K562 (cell line): ENCODE measurements around the gene COL25A1. TPM values are rescaled to one million over a fixed set of nuclear protein-coding genes. Genes with fewer than 3 reads are reported as not detected.
A peak's percentile ranks its signal among the peaks of the same experiment; 100 is the strongest.

Experiments
- ATAC-seq: fragments of 200-7000 bp; cut with Tn5 transposase; 3 replicates; pipeline ENCODE4 v1.9.1; 2020; ENCODE audit warnings: moderate library complexity
- BruUV-seq: library from RNA; stranded (reverse); fragments of 400-500 nt; replicated peaks from 2 replicates; lab custom pipeline; 2021; lab: Mats Ljungman, UMichigan
- CTCF ChIA-PET: fragments of 300-600 bp; formaldehyde crosslinking; extraction: SDS; loops from one replicate; lab custom pipeline; 2021; ENCODE audit warnings: low intra/inter-chr PET ratio; lab: Yijun Ruan, JAX
- POLR2A ChIA-PET: fragments of 300-600, 350-650 bp; sonication (Branson Sonifier 250); formaldehyde crosslinking; extraction: SDS; loops from one replicate; lab custom pipeline; 2021; ENCODE audit warnings: antibody characterized with exemption, inconsistent platforms; lab: Yijun Ruan, JAX
- DNase-seq, 4 experiments: peaks; one replicate each; pipeline versions ENCODE4 v3.0.0 to v3.0.0-alpha.2; 2011 to 2018; ENCODE audit warnings: low spot score in 3 of 4, mixed read lengths in 3 of 4; ENCODE audit errors: extremely low read depth in 1 of 4
- FAIRE-seq: peaks from 2 replicates; lab custom pipeline; 2011; peaks lifted over from hg19 to GRCh38; lab: Jason Lieb, UNC
- H2AFZ ChIP-seq: 2 replicates; pipeline ENCODE4 v1.6.0; 2011; ENCODE audit warnings: low read depth, low read length, control low read depth, inconsistent platforms
- H3K27ac ChIP-seq: fragments of 200-600 bp; 3 replicates; pipeline ENCODE4 v1.8.0; 2011; ENCODE audit warnings: low read depth, mild to moderate bottlenecking, control low read depth, inconsistent platforms, low read length, moderate library complexity, mixed read lengths; ENCODE audit errors: extremely low read depth
- H3K27me3 ChIP-seq, 2 experiments: fragments of 300-600 bp in 1 of 2; 2 replicates in 1 of 2; 3 replicates in 1 of 2; pipeline versions ENCODE4 v1.6.0 to v1.8.0; 2011; ENCODE audit warnings: inconsistent platforms in 2 of 2, low read length in 2 of 2, mild to moderate bottlenecking in 1 of 2, mixed read lengths in 1 of 2, moderate library complexity in 1 of 2; ENCODE audit not compliant: control insufficient read depth in 2 of 2, insufficient read depth in 2 of 2
- H3K36me3 ChIP-seq: fragments of 300-600 bp; 3 replicates; pipeline ENCODE4 v1.8.0; 2011; ENCODE audit warnings: mild to moderate bottlenecking, low read length, inconsistent platforms; ENCODE audit not compliant: control insufficient read depth, insufficient read depth
- H3K4me1 ChIP-seq, 2 experiments: fragments of 200-600 bp in 1 of 2; replicated peaks in 1 of 2; 2 replicates in 1 of 2; 3 replicates in 1 of 2; pipeline versions ENCODE4 v1.5.1 to v1.8.0; 2011; ENCODE audit warnings: inconsistent platforms in 2 of 2, low read length in 2 of 2, mild to moderate bottlenecking in 1 of 2, mixed read lengths in 1 of 2, moderate library complexity in 1 of 2; ENCODE audit not compliant: control insufficient read depth in 2 of 2, insufficient read depth in 2 of 2
- H3K4me2 ChIP-seq: 2 replicates; pipeline ENCODE4 v1.6.1; 2011; ENCODE audit warnings: low read length, control low read depth, inconsistent platforms, mixed read lengths; ENCODE audit not compliant: insufficient read depth
- H3K4me3 ChIP-seq: fragments of 200-600 bp; sonication (generic), shearing (Covaris generic); 2 replicates; pipeline ENCODE4 v1.5.1; 2016; ENCODE audit warnings: control low read depth, inconsistent platforms
- H3K79me2 ChIP-seq: fragments of 200-600 bp; 3 replicates; pipeline ENCODE4 v1.8.0; 2011; ENCODE audit warnings: low read length, inconsistent platforms; ENCODE audit not compliant: control insufficient read depth, insufficient read depth
- H3K9ac ChIP-seq, 2 experiments: 2 replicates each; pipeline versions ENCODE4 v1.6.0 to v1.6.1; 2011; ENCODE audit warnings: low read depth in 2 of 2, low read length in 2 of 2, control low read depth in 1 of 2, inconsistent platforms in 1 of 2, mild to moderate bottlenecking in 1 of 2, mixed read lengths in 1 of 2; ENCODE audit not compliant: insufficient read depth in 1 of 2
- H3K9me1 ChIP-seq: one replicate; pipeline ENCODE4 v1.6.0; 2011; ENCODE audit warnings: inconsistent platforms, mild to moderate bottlenecking, low read length, moderate library complexity; ENCODE audit not compliant: control insufficient read depth, insufficient read depth
- H3K9me3 ChIP-seq: replicated peaks from 2 replicates; pipeline ENCODE4 v1.5.1; 2011; ENCODE audit warnings: low read depth, low read length, inconsistent platforms; ENCODE audit not compliant: control insufficient read depth, insufficient read depth
- H4K20me1 ChIP-seq: replicated peaks from 2 replicates; pipeline ENCODE4 v1.6.1; 2011; ENCODE audit warnings: low read length, inconsistent platforms, mixed read lengths; ENCODE audit not compliant: control insufficient read depth, insufficient read depth
- ADNP ChIP-seq: fragments of 200-800 bp; sonication (Bioruptor generic); IDR thresholded peaks from 2 replicates; pipeline ENCODE4 v1.6.1; 2016; ENCODE audit warnings: missing genetic modification characterization, missing compliant biosample characterization
- ARID1B ChIP-seq: fragments of 450-650 bp; IDR thresholded peaks from 2 replicates; pipeline ENCODE4 v1.6.1; 2016; ENCODE audit warnings: antibody characterized with exemption, mild to moderate bottlenecking, inconsistent platforms
- CBX1 ChIP-seq: sonication (generic); IDR thresholded peaks from 2 replicates; pipeline ENCODE4 v1.6.1; 2016; ENCODE audit warnings: antibody characterized with exemption, low read depth, mild to moderate bottlenecking
- CEBPG ChIP-seq, 3 experiments: fragments of 200-800 bp in 1 of 3; sonication (Bioruptor generic) in 1 of 3; sonication (generic) in 1 of 3; formaldehyde crosslinking in 1 of 3; IDR thresholded peaks in 2 of 3; conservative IDR thresholded peaks in 1 of 3; 2 replicates each; pipeline versions ENCODE4 v1.6.1 to v1.8.0; 2016 to 2022; ENCODE audit warnings: missing compliant biosample characterization in 2 of 3, missing genetic modification characterization in 2 of 3, mild to moderate bottlenecking in 1 of 3, missing genetic modification reagents in 1 of 3
- FOXJ2 ChIP-seq: fragments of 200-800 bp; sonication (Bioruptor generic); IDR thresholded peaks from 2 replicates; pipeline ENCODE4 v1.6.1; 2016; ENCODE audit warnings: missing genetic modification characterization, missing compliant biosample characterization
- MAFG ChIP-seq: fragments of 450-650 bp; conservative IDR thresholded peaks from 2 replicates; pipeline ENCODE4 v1.6.1; 2016; ENCODE audit warnings: missing genetic modification characterization, missing compliant biosample characterization
- MEF2D ChIP-seq: conservative IDR thresholded peaks from 2 replicates; pipeline ENCODE4 v1.6.1; 2016; ENCODE audit warnings: low read depth, missing genetic modification characterization, missing compliant biosample characterization
- MLX ChIP-seq, 2 experiments: fragments of 450-650 bp in 1 of 2; sonication (generic) in 1 of 2; formaldehyde crosslinking; conservative IDR thresholded peaks; 2 replicates each; pipeline versions ENCODE4 v1.4.0 to v1.8.1; 2020 to 2022; ENCODE audit warnings: mild to moderate bottlenecking in 1 of 2, missing genetic modification reagents in 1 of 2
- NCOA1 ChIP-seq: fragments of 450-650 bp; IDR thresholded peaks from 2 replicates; pipeline ENCODE4 v1.6.1; 2016; ENCODE audit warnings: low read depth
- TCFL5 ChIP-seq: fragments of 250-450 bp; sonication (Bioruptor Pico); conservative IDR thresholded peaks from 2 replicates; pipeline ENCODE4 v1.6.1; 2021; ENCODE audit warnings: mild to moderate bottlenecking, moderate library complexity, matching md5 sums
- TEAD4 ChIP-seq, 2 experiments: sonication (generic) in 1 of 2; formaldehyde crosslinking in 1 of 2; IDR thresholded peaks; 2 replicates each; pipeline versions ENCODE4 v1.6.1 to v1.8.0; 2012 to 2022; ENCODE audit warnings: borderline replicate concordance in 1 of 2, inconsistent platforms in 1 of 2, low read length in 1 of 2, mild to moderate bottlenecking in 1 of 2, missing genetic modification reagents in 1 of 2
- ZBTB17 ChIP-seq: fragments of 450-650 bp; formaldehyde crosslinking; IDR thresholded peaks from 2 replicates; pipeline ENCODE4 v1.4.0; 2020; ENCODE audit warnings: mild to moderate bottlenecking
- ZFP36 ChIP-seq: fragments of 150-350 bp; IDR thresholded peaks from 2 replicates; pipeline ENCODE4 v1.6.1; 2018; ENCODE audit warnings: low read length, low read depth; ENCODE audit not compliant: partially characterized antibody
- ZNF133 ChIP-seq: fragments of 250-450 bp; sonication (Bioruptor Pico); IDR thresholded peaks from 2 replicates; pipeline ENCODE4 v1.4.0; 2020; ENCODE audit warnings: mild to moderate bottlenecking
- ZNF785 ChIP-seq: fragments of 250-450 bp; sonication (Bioruptor Pico); IDR thresholded peaks from 2 replicates; pipeline ENCODE4 v1.4.0; 2020; ENCODE audit warnings: mild to moderate bottlenecking
- WGBS: fragments of 100-300 bp; shearing (Covaris generic); methylation state at CpG from one replicate; pipeline ENCODE4 v1.1.6; 2016; ENCODE audit warnings: low coverage, mixed read lengths; ENCODE audit not compliant: insufficient coverage; ENCODE audit errors: missing lambda C conversion rate; 5-methylcytosine and 5-hydroxymethylcytosine counted together
- in situ Hi-C: fragments of 300-500 bp; cut with MboI; formaldehyde crosslinking; loops from 4 replicates; pipeline ENCODE4 v1.15.0; 2018; ENCODE audit warnings: inconsistent platforms, mixed read lengths
- intact Hi-C: fragments of 100-400 bp; cut with micrococcal nuclease; formaldehyde crosslinking; loops from 2 replicates; pipeline ENCODE4 v1.14.2; 2022
- polyA plus RNA-seq, 8 experiments: library from polyadenylated mRNA; depleted of rRNA in 4 of 8; stranded (reverse) in 5 of 8; unstranded in 3 of 8; fragments of >200 nt; fragmentation: Nextera tagmentation in 2 of 8; fragmentation: Illumina TruSeq in 1 of 8; extraction: Ambion mirVana in 2 of 8; extraction: Trizol in 1 of 8; gene quantifications; 2 replicates each; pipeline versions ENCODE4 v1.2.1 to v1.2.3, GENCODE V29; 2011 to 2014; ENCODE audit warnings: inconsistent platforms in 1 of 8, missing spikeins in 1 of 8
- total RNA-seq, 7 experiments: library from RNA; depleted of rRNA in 6 of 7; stranded (reverse); fragments of >200 nt in 6 of 7; fragmentation: Illumina TruSeq in 2 of 7; extraction: Trizol in 2 of 7; gene quantifications; 2 replicates each; pipeline versions ENCODE4 v1.2.1 to v1.2.3, GENCODE V29; 2011 to 2021; ENCODE audit warnings: low replicate concordance in 1 of 7
- TF ChIP-seq, protein P1 (sequence below): fragments of 250-450 bp; sonication (Bioruptor Pico); IDR thresholded peaks from 2 replicates; pipeline ENCODE4 v1.4.0; 2020; ENCODE audit warnings: mild to moderate bottlenecking
- TF ChIP-seq, protein P2 (sequence below): fragments of 450-650 bp; formaldehyde crosslinking; IDR thresholded peaks from 2 replicates; pipeline ENCODE4 v1.4.0; 2022; ENCODE audit warnings: missing genetic modification characterization

The COL25A1 gene
- total and polyA plus RNA-seq, 9 of the 15 experiments (the other 6 are each of a cell fraction or from before 2014, with no cell fraction given): 0.03 to 0.62 (median 0.27) TPM

DNA sequence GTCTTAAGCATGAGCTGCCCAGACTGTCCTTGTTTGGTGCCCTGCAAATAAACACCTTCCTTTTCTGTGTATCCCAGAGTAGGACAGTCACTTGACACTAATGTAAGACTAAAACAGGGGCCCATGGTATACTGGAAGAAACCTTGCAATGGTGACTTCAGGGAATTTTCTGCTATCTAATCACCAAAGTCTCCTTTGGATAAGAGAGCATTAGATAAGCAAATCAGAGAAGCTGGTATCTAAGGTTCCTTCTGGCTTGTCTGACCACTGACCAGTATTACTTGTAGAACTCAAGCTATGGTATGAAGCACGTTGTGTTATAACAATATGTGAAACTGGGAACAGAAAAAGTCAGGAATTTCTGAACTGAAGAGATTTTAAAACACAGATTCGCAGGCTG, 173.9 kb downstream of the COL25A1 start:
- Histone ChIP-seq H3K9ac (no peak overlapping the region), H3K4me2 (0 out of 2 replicates have a peak overlapping the region, but pooled peaks have one; percentile 41), H3K9me1 (no peaks in the 10 kb centered on the region), H3K27ac (peak overlapping the region; percentile 18; the same call in 1 of the 3 replicates), H3K27me3 (no peaks in the 10 kb centered on the region), H3K4me1 (peaks cover 4 to 28% of the 10 kb centered on the region in 2 experiments; a peak in 3 of 5 replicates), H2AFZ (peak overlapping the region; percentile 14; the same call in 1 of the 2 replicates), H3K4me3 (no peak overlapping the region), H4K20me1 (no peaks in the 10 kb centered on the region), H3K36me3 (no peaks in the 10 kb centered on the region), H3K9me3 (no peaks in the 10 kb centered on the region), H3K79me2 (no peaks in the 10 kb centered on the region)
- ChIA-PET CTCF (no interaction called here), POLR2A (interaction anchor here (1.1 kb wide), 1 partner anchor 34 kb away, joined by 3 read pairs; no protein-coding TSS in a partner anchor)
- BruUV-seq: no TSS peak
- intact Hi-C loops: no loop called here
- in situ Hi-C loops: no loop called here
- ATAC-seq (peak; percentile 29; the same call in 2 of the 3 replicates), FAIRE-seq (no peak), DNase-seq (peak in 2 of 4 experiments; percentile 24 to 25)
- 27% methylated on average over 2 of the region's 2 CpGs for WGBS
- TF ChIP-seq CBX1: no peak
- no peak for TF ChIP-seq ZFP36
- no peak for TF ChIP-seq ZBTB17 (CRISPR knock-in tag)
- TF ChIP-seq, protein P1, sequence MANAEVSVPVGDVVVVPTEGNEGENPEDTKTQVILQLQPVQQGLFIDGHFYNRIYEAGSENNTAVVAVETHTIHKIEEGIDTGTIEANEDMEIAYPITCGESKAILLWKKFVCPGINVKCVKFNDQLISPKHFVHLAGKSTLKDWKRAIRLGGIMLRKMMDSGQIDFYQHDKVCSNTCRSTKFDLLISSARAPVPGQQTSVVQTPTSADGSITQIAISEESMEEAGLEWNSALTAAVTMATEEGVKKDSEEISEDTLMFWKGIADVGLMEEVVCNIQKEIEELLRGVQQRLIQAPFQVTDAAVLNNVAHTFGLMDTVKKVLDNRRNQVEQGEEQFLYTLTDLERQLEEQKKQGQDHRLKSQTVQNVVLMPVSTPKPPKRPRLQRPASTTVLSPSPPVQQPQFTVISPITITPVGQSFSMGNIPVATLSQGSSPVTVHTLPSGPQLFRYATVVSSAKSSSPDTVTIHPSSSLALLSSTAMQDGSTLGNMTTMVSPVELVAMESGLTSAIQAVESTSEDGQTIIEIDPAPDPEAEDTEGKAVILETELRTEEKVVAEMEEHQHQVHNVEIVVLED (CRISPR knock-in tag): no peak
- TF ChIP-seq ZNF785 (CRISPR knock-in tag): no peak
- TF ChIP-seq ZNF133 (CRISPR knock-in tag): no peak
- peak; percentile 69 for TF ChIP-seq ARID1B
- no peak for TF ChIP-seq MEF2D (tag)
- TF ChIP-seq, protein P2, sequence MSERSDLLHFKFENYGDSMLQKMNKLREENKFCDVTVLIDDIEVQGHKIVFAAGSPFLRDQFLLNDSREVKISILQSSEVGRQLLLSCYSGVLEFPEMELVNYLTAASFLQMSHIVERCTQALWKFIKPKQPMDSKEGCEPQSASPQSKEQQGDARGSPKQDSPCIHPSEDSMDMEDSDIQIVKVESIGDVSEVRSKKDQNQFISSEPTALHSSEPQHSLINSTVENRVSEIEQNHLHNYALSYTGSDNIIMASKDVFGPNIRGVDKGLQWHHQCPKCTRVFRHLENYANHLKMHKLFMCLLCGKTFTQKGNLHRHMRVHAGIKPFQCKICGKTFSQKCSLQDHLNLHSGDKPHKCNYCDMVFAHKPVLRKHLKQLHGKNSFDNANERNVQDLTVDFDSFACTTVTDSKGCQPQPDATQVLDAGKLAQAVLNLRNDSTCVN: no peak
- TF ChIP-seq TEAD4 (IDR thresholded peaks at IDR 0.05; ENCODE audit: low read length): peak; percentile 77
- TF ChIP-seq TEAD4 (CRISPR knock-in tag; IDR thresholded peaks at IDR 0.05; ENCODE audit: borderline replicate concordance): no peak
- TF ChIP-seq TCFL5 (CRISPR knock-in tag): no peak
- no peak for TF ChIP-seq MLX (CRISPR knock-in tag; conservative IDR thresholded peaks at IDR 0.05)
- no peak for TF ChIP-seq CEBPG (CRISPR knock-in tag; IDR thresholded peaks at IDR 0.05)
- no peak for TF ChIP-seq CEBPG (tag; conservative IDR thresholded peaks at IDR 0.05 in 1 of 2, IDR thresholded peaks at IDR 0.05 in 1 of 2)
- TF ChIP-seq NCOA1: no peak
- TF ChIP-seq ADNP (tag): no peak
- TF ChIP-seq FOXJ2 (tag): no peak
- no peak for TF ChIP-seq MAFG
